GM23338 (cell line): ENCODE results near the gene ABHD17A. TPM values are rescaled to one million over a fixed set of nuclear protein-coding genes. Genes with fewer than 3 reads are reported as not detected.
A peak's percentile ranks its signal among the peaks of the same experiment; 100 is the strongest.
"Not testable (repeated sequence)": the region's sequence is repeated elsewhere in the genome, so short reads cannot be mapped to it uniquely, and the experiment has no call there.

ENCODE experiments used
- ATAC-seq: fragments of 200-7000 bp; cut with Tn5 transposase; 3 replicates; pipeline ENCODE4 v1.9.1; 2020
- DNase-seq: peaks from one replicate; pipeline ENCODE4 v3.0.0-alpha.2; 2015; ENCODE audit warnings: low spot score
- H2AFZ ChIP-seq: fragments of 200-600 bp; sonication (generic); 2 replicates; pipeline ENCODE4 v1.8.0; 2016; ENCODE audit warnings: antibody characterized with exemption, mild to moderate bottlenecking, moderate library complexity
- H3F3A ChIP-seq: fragments of 200-600 bp; sonication (generic); replicated peaks from 2 replicates; pipeline ENCODE4 v1.8.0; 2017; ENCODE audit warnings: antibody characterized with exemption, mixed run types, low read depth
- H3K27ac ChIP-seq: fragments of 200-600 bp; sonication (generic); 2 replicates; pipeline ENCODE4 v1.6.1; 2016; ENCODE audit warnings: low read depth
- H3K27me3 ChIP-seq: fragments of 200-600 bp; sonication (generic); 2 replicates; pipeline ENCODE4 v1.8.0; 2016; ENCODE audit warnings: mild to moderate bottlenecking, mixed run types, moderate library complexity; ENCODE audit not compliant: insufficient read depth
- H3K36me3 ChIP-seq: fragments of 200-600 bp; sonication (generic); 2 replicates; pipeline ENCODE4 v1.8.0; 2016; ENCODE audit warnings: mild to moderate bottlenecking; ENCODE audit not compliant: insufficient read depth
- H3K4me1 ChIP-seq: fragments of 200-600 bp; sonication (generic); 2 replicates; pipeline ENCODE4 v1.8.0; 2016; ENCODE audit warnings: mild to moderate bottlenecking, moderate library complexity; ENCODE audit not compliant: insufficient read depth
- H3K4me2 ChIP-seq: fragments of 200-600 bp; sonication (generic); 2 replicates; pipeline ENCODE4 v1.7.1; 2017; ENCODE audit warnings: mixed run types
- H3K4me3 ChIP-seq: fragments of 200-600 bp; sonication (generic); 2 replicates; pipeline ENCODE4 v1.6.1; 2016; ENCODE audit warnings: mixed run types
- H3K79me2 ChIP-seq: fragments of 200-600 bp; sonication (generic); replicated peaks from 2 replicates; pipeline ENCODE4 v1.8.0; 2017; ENCODE audit warnings: mild to moderate bottlenecking; ENCODE audit not compliant: insufficient read depth
- H3K9me2 ChIP-seq: fragments of 200-600 bp; sonication (generic); 2 replicates; pipeline ENCODE4 v1.8.0; 2017; ENCODE audit not compliant: insufficient read depth
- H4K20me1 ChIP-seq: fragments of 200-600 bp; sonication (generic); replicated peaks from 2 replicates; pipeline ENCODE4 v1.8.0; 2017; ENCODE audit warnings: mild to moderate bottlenecking; ENCODE audit not compliant: insufficient read depth
- H3K27ac Mint-ChIP-seq: 2 replicates; pipeline ENCODE4 v1.8.0; 2020; ENCODE audit warnings: inconsistent platforms, mild to moderate bottlenecking, moderate library complexity, mixed read lengths
- H3K27me3 Mint-ChIP-seq: 3 replicates; pipeline ENCODE4 v1.8.0; 2022; ENCODE audit warnings: low read depth, mild to moderate bottlenecking, moderate library complexity, mixed read lengths, inconsistent platforms; ENCODE audit not compliant: insufficient read depth, poor library complexity
- H3K36me3 Mint-ChIP-seq: 3 replicates; pipeline ENCODE4 v1.8.0; 2021; ENCODE audit warnings: low read depth, mild to moderate bottlenecking, inconsistent platforms, moderate library complexity, mixed read lengths
- H3K4me1 Mint-ChIP-seq: 3 replicates; pipeline ENCODE4 v1.8.0; 2020; ENCODE audit warnings: mild to moderate bottlenecking, inconsistent platforms, mixed read lengths
- H3K4me3 Mint-ChIP-seq: 3 replicates; pipeline ENCODE4 v1.8.0; 2021; ENCODE audit warnings: moderate library complexity, mild to moderate bottlenecking, inconsistent platforms, mixed read lengths
- H3K9me3 Mint-ChIP-seq: 3 replicates; pipeline ENCODE4 v1.8.0; 2020; ENCODE audit warnings: moderate library complexity, mild to moderate bottlenecking, inconsistent platforms, mixed read lengths
- CREB1 ChIP-seq: fragments of 250-450 bp; sonication (Bioruptor Pico); IDR thresholded peaks from 2 replicates; pipeline ENCODE4 v1.5.0; 2020; ENCODE audit warnings: low read depth, mild to moderate bottlenecking, moderate library complexity
- ETS1 ChIP-seq: IDR thresholded peaks from 2 replicates; pipeline ENCODE4 v1.6.1; 2016; ENCODE audit warnings: antibody characterized with exemption
- JUNB ChIP-seq: IDR thresholded peaks from one replicate; pipeline ENCODE4 v1.6.1; 2016; ENCODE audit warnings: antibody characterized with exemption; ENCODE audit not compliant: unreplicated experiment
- NANOG ChIP-seq: IDR thresholded peaks from 2 replicates; pipeline ENCODE4 v1.6.1; 2016; ENCODE audit warnings: antibody characterized with exemption, borderline replicate concordance
- POLR2AphosphoS5 ChIP-seq: IDR thresholded peaks from 2 replicates; pipeline ENCODE4 v1.6.1; 2016; ENCODE audit warnings: antibody characterized with exemption, low read depth
- REST ChIP-seq: IDR thresholded peaks from one replicate; pipeline ENCODE4 v1.6.1; 2018; ENCODE audit warnings: antibody characterized with exemption; ENCODE audit not compliant: unreplicated experiment
- STAT1 ChIP-seq: IDR thresholded peaks from one replicate; pipeline ENCODE4 v1.6.1; 2016; ENCODE audit warnings: antibody characterized with exemption; ENCODE audit not compliant: unreplicated experiment
- ZNF114 ChIP-seq: fragments of 250-450 bp; sonication (Bioruptor Pico); IDR thresholded peaks from 2 replicates; pipeline ENCODE4 v1.5.0; 2020; ENCODE audit warnings: mild to moderate bottlenecking, moderate library complexity
- ZNF331 ChIP-seq: fragments of 250-450 bp; sonication (Bioruptor Pico); IDR thresholded peaks from 2 replicates; pipeline ENCODE4 v1.5.0; 2020; ENCODE audit warnings: low read depth, mild to moderate bottlenecking, moderate library complexity
- ZNF462 ChIP-seq: fragments of 250-450 bp; sonication (Bioruptor Pico); IDR thresholded peaks from 2 replicates; pipeline ENCODE4 v1.5.0; 2020; ENCODE audit warnings: mild to moderate bottlenecking, moderate library complexity
- long read RNA-seq: library from polyadenylated mRNA; unstranded; transcript quantifications from one replicate; pipeline ENCODE4 v2.0.0, GENCODE V29; 2020; ENCODE audit not compliant: unreplicated experiment
- polyA plus RNA-seq: library from polyadenylated mRNA; unstranded; fragments of >200 nt; fragmentation: Nextera tagmentation; extraction: Ambion mirVana; gene quantifications from 2 replicates; pipeline ENCODE4 v1.2.1, GENCODE V29; 2016
- total RNA-seq: library from RNA; depleted of rRNA; stranded (reverse); fragments of >200 nt; shearing (Covaris generic); gene quantifications from 2 replicates; pipeline ENCODE4 v1.2.3, GENCODE V29; 2014; rRNA removed

The ABHD17A gene
- total RNA-seq (68.8 and 99.9 TPM in 2 replicates), polyA plus RNA-seq (34.2 and 37.1 TPM in 2 replicates)
- long read RNA-seq: 0 reads

- ATAC-seq: peak; percentile 74
- Histone ChIP-seq H3K4me2 (peak within 1 kb of the TSS; percentile 98), H4K20me1 (peaks cover 16% of the 10 kb centered on the region), H3K4me1 (peaks cover 14% of the 10 kb centered on the region; the same call in 1 of the 2 replicates), H3K4me3 (peak within 1 kb of the TSS; percentile 89), H3K79me2 (peaks cover 27% of the 10 kb centered on the region)
- H3K36me3 ChIP-seq, H3K27ac ChIP-seq, H3K36me3 Mint-ChIP-seq, H3F3A ChIP-seq, H2AFZ ChIP-seq, H3K9me2 ChIP-seq, H3K9me3 Mint-ChIP-seq, H3K27me3 ChIP-seq: not testable (repeated sequence)
- Mint-ChIP-seq H3K27me3 (peaks cover 11% of the 10 kb centered on the region), H3K4me1 (peaks cover 31% of the 10 kb centered on the region), H3K27ac (peak within 1 kb of the TSS; percentile 40), H3K4me3 (peak within 1 kb of the TSS; percentile 91)
- TF ChIP-seq ETS1 (0 out of 2 replicates have a peak, but pooled peaks have one; percentile 41), CREB1 (CRISPR knock-in tag) (peak; percentile 94), POLR2AphosphoS5 (peak; percentile 87)
- peak; percentile 95 for DNase-seq
These were observed at the start of gene ABHD17A for GRCh38 chr19:1885398-1886119. ABHD17A (minus strand) TSS chr19:1885496; CDS start chr19:1881566, 3,930 bp downstream.

GRCh38 chr19:1933942-1934341, 48.6 kb upstream of the ABHD17A start:
- no peak for DNase-seq
- peaks cover 7% of the 10 kb centered on the region; the same call in 2 of the 3 replicates for H3K36me3 Mint-ChIP-seq
- Histone ChIP-seq H3K36me3 (no peaks in the 10 kb centered on the region), H3K27ac (no peak overlapping the region), H3K4me3 (no peak overlapping the region), H2AFZ (no peak overlapping the region), H3K4me2 (no peak overlapping the region), H4K20me1 (no peaks in the 10 kb centered on the region; the same call in 1 of the 2 replicates), H3K79me2 (no peaks in the 10 kb centered on the region), H3F3A (0 out of 2 replicates have a peak, but pooled peaks cover 3% of the 10 kb centered on the region), H3K4me1 (peaks cover 5% of the 10 kb centered on the region; the same call in 1 of the 2 replicates), H3K27me3 (peaks cover 5% of the 10 kb centered on the region; the same call in 1 of the 2 replicates), H3K9me2 (no peaks in the 10 kb centered on the region)
- no peak for ATAC-seq
- H3K27me3 Mint-ChIP-seq: peaks cover 22% of the 10 kb centered on the region
- peaks cover 19% of the 10 kb centered on the region for H3K9me3 Mint-ChIP-seq
- 0 out of 3 replicates have a peak, but pooled peaks cover 3% of the 10 kb centered on the region for H3K4me1 Mint-ChIP-seq
- H3K27ac Mint-ChIP-seq: no peak overlapping the region
- H3K4me3 Mint-ChIP-seq: no peak overlapping the region
- no peak for TF ChIP-seq JUNB
- TF ChIP-seq NANOG: no peak
- TF ChIP-seq ZNF331: no peak
- no peak for TF ChIP-seq ZNF462 (CRISPR knock-in tag)
- TF ChIP-seq STAT1: no peak
- no peak for TF ChIP-seq ZNF114 (CRISPR knock-in tag)
- TF ChIP-seq CREB1 (CRISPR knock-in tag): no peak
- no peak for TF ChIP-seq REST
- TF ChIP-seq POLR2AphosphoS5: no peak
